Mucosa of stomach (tissue), 1 donor: ENCODE results near the gene S100A4.

Experiments used
- H3K27me3 ChIP-seq: one replicate; pipeline ENCODE4 v1.7.0; 2013; ENCODE audit warnings: mild to moderate bottlenecking, low read length; ENCODE audit not compliant: control insufficient read depth, insufficient read depth
- H3K36me3 ChIP-seq: one replicate; pipeline ENCODE4 v1.7.0; 2013; ENCODE audit warnings: low read length; ENCODE audit not compliant: control insufficient read depth, insufficient read depth
- H3K4me1 ChIP-seq: one replicate; pipeline ENCODE4 v1.7.0; 2013; ENCODE audit warnings: mild to moderate bottlenecking, low read length; ENCODE audit not compliant: control insufficient read depth, insufficient read depth
- H3K4me3 ChIP-seq: one replicate; pipeline ENCODE4 v1.7.0; 2013; ENCODE audit warnings: low read length
- H3K9ac ChIP-seq: one replicate; pipeline ENCODE4 v1.7.0; 2013; ENCODE audit warnings: mild to moderate bottlenecking, low read length, moderate library complexity
- H3K9me3 ChIP-seq: one replicate; pipeline ENCODE4 v1.7.0; 2013; ENCODE audit warnings: mild to moderate bottlenecking, low read length, moderate library complexity; ENCODE audit not compliant: control insufficient read depth
- donor health status: Pancreatic carcinoma.

The S100A4 gene

DNA sequence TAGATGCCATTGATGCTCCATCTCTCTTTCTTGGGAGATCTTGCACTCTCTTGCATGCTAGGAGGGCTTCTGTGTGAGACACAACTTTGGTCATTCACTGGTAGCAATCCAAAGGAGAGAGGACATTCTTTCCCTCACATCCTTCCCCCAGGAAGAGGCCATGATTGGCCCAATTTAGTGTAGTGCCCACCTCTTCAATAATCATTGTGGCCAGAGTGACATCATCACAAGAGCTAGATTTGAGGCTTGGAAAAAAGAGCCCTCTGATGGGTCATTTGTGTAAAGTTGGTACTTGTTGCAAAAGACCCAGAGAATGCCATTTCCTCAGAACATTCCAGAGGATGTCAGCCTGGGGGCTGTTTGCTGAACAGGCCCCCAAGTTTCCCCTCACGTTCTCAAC lies 40.0 kb downstream of the S100A4 start:
- no peaks in the 10 kb centered on the region for H3K27me3 ChIP-seq
- peaks cover 13% of the 10 kb centered on the region for H3K4me1 ChIP-seq
- H3K9ac ChIP-seq = no peak overlapping the region
- H3K4me3 ChIP-seq = no peak overlapping the region
- H3K36me3 ChIP-seq = no peaks in the 10 kb centered on the region
- H3K9me3 ChIP-seq = no peaks in the 10 kb centered on the region

DNA sequence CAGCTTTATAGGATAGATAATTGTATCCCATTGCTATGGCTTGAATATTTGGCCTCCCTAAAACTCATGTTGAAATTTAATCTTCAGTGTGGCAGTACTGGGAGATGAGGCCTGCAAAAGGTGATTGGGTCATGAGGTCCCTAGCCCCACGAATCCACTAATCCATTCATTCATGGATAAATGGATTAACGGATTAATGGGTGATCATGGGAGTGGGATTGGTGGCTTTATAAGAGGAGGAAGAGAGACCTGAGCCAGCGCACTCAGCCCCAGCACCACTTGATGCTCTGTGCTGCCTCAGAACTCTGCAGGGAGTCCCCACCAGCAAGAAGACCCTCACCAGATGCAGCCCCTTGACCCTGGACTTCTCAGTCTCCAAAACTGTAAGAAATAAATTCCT lies 41.8 kb downstream of the S100A4 start:
- Histone ChIP-seq H3K4me1 (peaks cover 13% of the 10 kb centered on the region), H3K36me3 (no peaks in the 10 kb centered on the region), H3K9ac (no peak overlapping the region), H3K9me3 (no peaks in the 10 kb centered on the region), H3K27me3 (no peaks in the 10 kb centered on the region), H3K4me3 (no peak overlapping the region)

GRCh38 chr1:153498746-153499145 lies 46.9 kb downstream of the S100A4 start:
- H3K27me3 ChIP-seq = no peaks in the 10 kb centered on the region
- no peaks in the 10 kb centered on the region for H3K4me1 ChIP-seq
- H3K9me3 ChIP-seq = no peaks in the 10 kb centered on the region
- H3K9ac ChIP-seq = no peak overlapping the region
- H3K4me3 ChIP-seq = no peak overlapping the region
- H3K36me3 ChIP-seq = no peaks in the 10 kb centered on the region

DNA sequence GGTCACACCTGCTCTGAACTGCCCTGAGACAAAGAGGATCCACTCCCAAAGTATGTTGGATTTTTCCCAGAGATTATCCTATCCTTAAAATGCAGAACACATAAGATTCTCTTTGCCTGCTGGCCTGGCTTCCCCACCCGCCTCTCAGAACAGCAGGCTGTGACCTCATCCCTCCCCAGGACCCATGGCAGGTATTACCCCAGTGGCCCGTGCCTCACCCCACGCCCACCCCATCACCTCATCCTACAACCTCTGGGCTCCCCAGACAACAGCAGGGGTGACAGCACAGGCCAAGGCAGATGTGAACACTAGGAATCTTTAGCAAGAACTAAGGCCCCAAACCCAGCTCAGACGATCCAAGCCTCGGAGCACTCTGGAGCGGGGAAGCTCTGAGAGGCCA lies 50.1 kb downstream of the S100A4 start:
- no peak overlapping the region for H3K4me3 ChIP-seq
- H3K9ac ChIP-seq = no peak overlapping the region
- no peaks in the 10 kb centered on the region for H3K36me3 ChIP-seq
- no peaks in the 10 kb centered on the region for H3K27me3 ChIP-seq
- H3K4me1 ChIP-seq = peaks cover 6% of the 10 kb centered on the region
- no peaks in the 10 kb centered on the region for H3K9me3 ChIP-seq

GRCh38 chr1:153494976-153495535 lies 50.5 kb downstream of the S100A4 start:
- H3K4me1 ChIP-seq = peaks cover 9% of the 10 kb centered on the region
- no peak overlapping the region for H3K4me3 ChIP-seq
- H3K36me3 ChIP-seq = no peaks in the 10 kb centered on the region
- H3K9ac ChIP-seq = no peak overlapping the region
- H3K27me3 ChIP-seq = no peaks in the 10 kb centered on the region
- H3K9me3 ChIP-seq = no peaks in the 10 kb centered on the region
